ENCODE results near the gene NLE1. TPM values are rescaled to one million over a fixed set of nuclear protein-coding genes. Genes with fewer than 3 reads are reported as not detected.

The NLE1 gene
- polyA plus RNA-seq (2012; ENCODE audit: insufficient read length, low read depth) = 71.8 TPM

- TF ChIP-seq REST (IDR thresholded peaks at IDR 0.05; ENCODE audit: insufficient read depth in 1 of 2, low read depth in 2 of 2, low read length in 2 of 2) (peak in 1 of 2 experiments; percentile 15; a peak in 1 of 4 replicates), TAF1 (IDR thresholded peaks at IDR 0.05; ENCODE audit: borderline replicate concordance, insufficient read depth, low read length) (peak; percentile 94), FOXP2 (optimal IDR thresholded peaks at IDR 0.05; ENCODE audit: borderline replicate concordance, extremely low read depth, extremely low read length, insufficient read depth) (peak; percentile 93), POLR2AphosphoS5 (IDR thresholded peaks at IDR 0.05; ENCODE audit: low read depth, low read length) (peak; percentile 71), SIN3A (IDR thresholded peaks at IDR 0.05; ENCODE audit: borderline replicate concordance, insufficient read depth, low read length) (peak; percentile 100)
Observed at GRCh38 chr17:35141681-35142466, at the start of gene NLE1. NLE1 (minus strand) TSS chr17:35142303; CDS start chr17:35142275, 28 bp downstream.

GRCh38 chr17:35191001-35191695, 49.0 kb upstream of the NLE1 start:
- TF ChIP-seq REST (IDR thresholded peaks at IDR 0.05; ENCODE audit: insufficient read depth in 1 of 2, low read depth in 2 of 2, low read length in 2 of 2) (no peak), POLR2AphosphoS5 (IDR thresholded peaks at IDR 0.05; ENCODE audit: low read depth, low read length) (no peak), SIN3A (IDR thresholded peaks at IDR 0.05; ENCODE audit: borderline replicate concordance, insufficient read depth, low read length) (no peak), FOXP2 (optimal IDR thresholded peaks at IDR 0.05; ENCODE audit: borderline replicate concordance, extremely low read depth, extremely low read length, insufficient read depth) (no peak), TAF1 (IDR thresholded peaks at IDR 0.05; ENCODE audit: borderline replicate concordance, insufficient read depth, low read length) (no peak)

- TF ChIP-seq FOXP2 (optimal IDR thresholded peaks at IDR 0.05; ENCODE audit: borderline replicate concordance, extremely low read depth, extremely low read length, insufficient read depth) (no peak), SIN3A (IDR thresholded peaks at IDR 0.05; ENCODE audit: borderline replicate concordance, insufficient read depth, low read length) (no peak), REST (IDR thresholded peaks at IDR 0.05; ENCODE audit: insufficient read depth in 1 of 2, low read depth in 2 of 2, low read length in 2 of 2) (no peak), TAF1 (IDR thresholded peaks at IDR 0.05; ENCODE audit: borderline replicate concordance, insufficient read depth, low read length) (no peak), POLR2AphosphoS5 (IDR thresholded peaks at IDR 0.05; ENCODE audit: low read depth, low read length) (no peak)
Observed at GRCh38 chr17:35189291-35189690, 47.2 kb upstream of the NLE1 start.

- TF ChIP-seq REST (IDR thresholded peaks at IDR 0.05; ENCODE audit: insufficient read depth in 1 of 2, low read depth in 2 of 2, low read length in 2 of 2) (no peak), SIN3A (IDR thresholded peaks at IDR 0.05; ENCODE audit: borderline replicate concordance, insufficient read depth, low read length) (no peak), POLR2AphosphoS5 (IDR thresholded peaks at IDR 0.05; ENCODE audit: low read depth, low read length) (no peak), FOXP2 (optimal IDR thresholded peaks at IDR 0.05; ENCODE audit: borderline replicate concordance, extremely low read depth, extremely low read length, insufficient read depth) (no peak), TAF1 (IDR thresholded peaks at IDR 0.05; ENCODE audit: borderline replicate concordance, insufficient read depth, low read length) (no peak)
Observed at GRCh38 chr17:35188111-35188510, 46.0 kb upstream of the NLE1 start.
